NB4 (cell line): Measurements from ENCODE around the gene TMEM53.

Experiments used
- CTCF ChIP-seq: IDR thresholded peaks from one replicate; pipeline ENCODE4 v1.5.1; 2012; ENCODE audit warnings: low read depth, low read length
- MAX ChIP-seq: IDR thresholded peaks from 2 replicates; pipeline ENCODE4 v1.6.1; 2011; ENCODE audit warnings: low read depth, low read length

GRCh38 chr1:44625348-44625747 is 48.9 kb downstream of the TMEM53 start:
- TF ChIP-seq CTCF (no peak), MAX (no peak)
